DND-41 (cell line): ENCODE data around the gene CLNK.

Source experiments
- EZH2 ChIP-seq: IDR thresholded peaks from 3 replicates; pipeline ENCODE4 v1.6.1; 2012; ENCODE audit warnings: borderline replicate concordance, low read depth, mild to moderate bottlenecking, moderate library complexity, low read length, inconsistent platforms; ENCODE audit not compliant: severe bottlenecking
- TF ChIP-seq, protein P1 (sequence below): IDR thresholded peaks from 2 replicates; pipeline ENCODE4 v1.5.1; 2012; ENCODE audit warnings: borderline replicate concordance, low read length, moderate library complexity, mild to moderate bottlenecking; ENCODE audit not compliant: poor library complexity, severe bottlenecking; ENCODE audit errors: extremely low read depth

GRCh38 chr4:10598829-10599228 lies 85.7 kb downstream of the CLNK start:
- TF ChIP-seq, protein P1, sequence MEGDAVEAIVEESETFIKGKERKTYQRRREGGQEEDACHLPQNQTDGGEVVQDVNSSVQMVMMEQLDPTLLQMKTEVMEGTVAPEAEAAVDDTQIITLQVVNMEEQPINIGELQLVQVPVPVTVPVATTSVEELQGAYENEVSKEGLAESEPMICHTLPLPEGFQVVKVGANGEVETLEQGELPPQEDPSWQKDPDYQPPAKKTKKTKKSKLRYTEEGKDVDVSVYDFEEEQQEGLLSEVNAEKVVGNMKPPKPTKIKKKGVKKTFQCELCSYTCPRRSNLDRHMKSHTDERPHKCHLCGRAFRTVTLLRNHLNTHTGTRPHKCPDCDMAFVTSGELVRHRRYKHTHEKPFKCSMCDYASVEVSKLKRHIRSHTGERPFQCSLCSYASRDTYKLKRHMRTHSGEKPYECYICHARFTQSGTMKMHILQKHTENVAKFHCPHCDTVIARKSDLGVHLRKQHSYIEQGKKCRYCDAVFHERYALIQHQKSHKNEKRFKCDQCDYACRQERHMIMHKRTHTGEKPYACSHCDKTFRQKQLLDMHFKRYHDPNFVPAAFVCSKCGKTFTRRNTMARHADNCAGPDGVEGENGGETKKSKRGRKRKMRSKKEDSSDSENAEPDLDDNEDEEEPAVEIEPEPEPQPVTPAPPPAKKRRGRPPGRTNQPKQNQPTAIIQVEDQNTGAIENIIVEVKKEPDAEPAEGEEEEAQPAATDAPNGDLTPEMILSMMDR, result no peak
- TF ChIP-seq EZH2, result no peak
